NT2/D1 (cell line): ENCODE measurements around the gene MPZ.
"Not testable (repeated sequence)": the region's sequence is repeated elsewhere in the genome, so short reads cannot be mapped to it uniquely, and the experiment has no call there.

ENCODE experiments used
- DNase-seq: peaks from one replicate; pipeline ENCODE4 v3.0.0-alpha.2; 2011; ENCODE audit warnings: low read depth, low spot score
- H3K27me3 ChIP-seq: 2 replicates; pipeline ENCODE4 v1.6.0; 2011; ENCODE audit warnings: mild to moderate bottlenecking; ENCODE audit not compliant: insufficient read length, insufficient read depth
- H3K36me3 ChIP-seq: 2 replicates; pipeline ENCODE4 v1.6.1; 2011; ENCODE audit warnings: mild to moderate bottlenecking, low read length, mixed read lengths; ENCODE audit not compliant: insufficient read depth, insufficient read length
- H3K4me1 ChIP-seq: 2 replicates; pipeline ENCODE4 v1.5.1; 2011; ENCODE audit not compliant: insufficient read depth, insufficient read length
- H3K4me3 ChIP-seq: 2 replicates; pipeline ENCODE4 v1.5.1; 2011; ENCODE audit warnings: low read depth; ENCODE audit not compliant: insufficient read length
- H3K9ac ChIP-seq: 2 replicates; pipeline ENCODE4 v1.6.0; 2011; ENCODE audit warnings: low read depth; ENCODE audit not compliant: insufficient read length
- H3K9me3 ChIP-seq: 2 replicates; pipeline ENCODE4 v1.5.1; 2011; ENCODE audit warnings: mild to moderate bottlenecking, low read length; ENCODE audit not compliant: insufficient read depth
- SUZ12 ChIP-seq: IDR thresholded peaks from 2 replicates; pipeline ENCODE4 v1.6.1; 2011; ENCODE audit not compliant: insufficient read length, insufficient read depth; ENCODE audit errors: extremely low read depth
- YY1 ChIP-seq: IDR thresholded peaks from 2 replicates; pipeline ENCODE4 v1.6.1; 2011; ENCODE audit not compliant: insufficient read length, insufficient read depth
- ZNF274 ChIP-seq: IDR thresholded peaks from 2 replicates; pipeline ENCODE4 v1.6.1; 2011; ENCODE audit warnings: mild to moderate bottlenecking, low read depth, low read length

MPZ gene

GRCh38 chr1:161259765-161260164 lies 50.0 kb downstream of the MPZ start:
- H3K9ac ChIP-seq, result no peak overlapping the region
- H3K4me3 ChIP-seq, result no peak overlapping the region
- peaks cover 24% of the 10 kb centered on the region for H3K9me3 ChIP-seq
- TF ChIP-seq YY1, result no peak
- TF ChIP-seq SUZ12, result no peak
- TF ChIP-seq ZNF274, result no peak
- no peaks in the 10 kb centered on the region for H3K36me3 ChIP-seq
- DNase-seq, result no peak
- no peaks in the 10 kb centered on the region for H3K4me1 ChIP-seq
- peaks cover 32% of the 10 kb centered on the region for H3K27me3 ChIP-seq

GRCh38 chr1:161259345-161259702 lies 50.4 kb downstream of the MPZ start:
- peak overlapping the region; percentile 55 for H3K4me3 ChIP-seq
- H3K4me1 ChIP-seq, result no peaks in the 10 kb centered on the region
- no peak for DNase-seq
- TF ChIP-seq SUZ12 (no peak), ZNF274 (no peak), YY1 (no peak)
- H3K9ac ChIP-seq, result no peak overlapping the region
- H3K9me3 ChIP-seq, result peaks cover 24% of the 10 kb centered on the region
- H3K36me3 ChIP-seq, result no peaks in the 10 kb centered on the region
- peaks cover 32% of the 10 kb centered on the region for H3K27me3 ChIP-seq

GRCh38 chr1:161258439-161259344 lies 51.1 kb downstream of the MPZ start, which contains the start of gene PCP4L1:
PCP4L1 (plus strand) TSS chr1:161258745; CDS start chr1:161258975, 230 bp downstream.
- Histone ChIP-seq H3K27me3 (peaks cover 32% of the 10 kb centered on the region), H3K36me3 (no peaks in the 10 kb centered on the region), H3K9me3 (peaks cover 24% of the 10 kb centered on the region), H3K9ac (peak within 1 kb of the TSS; percentile 52), H3K4me3 (peak within 1 kb of the TSS; percentile 55), H3K4me1 (no peaks in the 10 kb centered on the region)
- DNase-seq, result peak; percentile 78
- TF ChIP-seq YY1, result no peak
- no peak for TF ChIP-seq SUZ12

- not testable (repeated sequence) for H3K4me3 ChIP-seq, H3K9ac ChIP-seq, H3K4me1 ChIP-seq, DNase-seq, H3K36me3 ChIP-seq
- Histone ChIP-seq H3K9me3 (peaks cover 24% of the 10 kb centered on the region), H3K27me3 (peaks cover 32% of the 10 kb centered on the region)
Observed at GRCh38 chr1:161257109-161257508, 52.7 kb downstream of the MPZ start.

- H3K4me1 ChIP-seq, DNase-seq, H3K4me3 ChIP-seq, H3K36me3 ChIP-seq, H3K9ac ChIP-seq: not testable (repeated sequence)
- H3K27me3 ChIP-seq, result peaks cover 32% of the 10 kb centered on the region
- peaks cover 24% of the 10 kb centered on the region for H3K9me3 ChIP-seq
Observed at GRCh38 chr1:161255955-161256520, 53.7 kb downstream of the MPZ start.

GRCh38 chr1:161255302-161255701 lies 54.5 kb downstream of the MPZ start:
- not testable (repeated sequence) for H3K36me3 ChIP-seq, H3K9ac ChIP-seq, DNase-seq, H3K4me3 ChIP-seq, H3K4me1 ChIP-seq
- peaks cover 31% of the 10 kb centered on the region for H3K9me3 ChIP-seq
- peaks cover 28% of the 10 kb centered on the region for H3K27me3 ChIP-seq
